Activated gamma-delta T cell treated with Interleukin-2 at 50 U/mL for 16 hours (primary cell): ENCODE data around the gene PSME4.
"Not testable (repeated sequence)": the region's sequence is repeated elsewhere in the genome, so short reads cannot be mapped to it uniquely, and the experiment has no call there.

Source experiments
- DNase-seq: peaks from one replicate; pipeline ENCODE4 v3.0.0-alpha.2; 2020

PSME4 gene

DNA sequence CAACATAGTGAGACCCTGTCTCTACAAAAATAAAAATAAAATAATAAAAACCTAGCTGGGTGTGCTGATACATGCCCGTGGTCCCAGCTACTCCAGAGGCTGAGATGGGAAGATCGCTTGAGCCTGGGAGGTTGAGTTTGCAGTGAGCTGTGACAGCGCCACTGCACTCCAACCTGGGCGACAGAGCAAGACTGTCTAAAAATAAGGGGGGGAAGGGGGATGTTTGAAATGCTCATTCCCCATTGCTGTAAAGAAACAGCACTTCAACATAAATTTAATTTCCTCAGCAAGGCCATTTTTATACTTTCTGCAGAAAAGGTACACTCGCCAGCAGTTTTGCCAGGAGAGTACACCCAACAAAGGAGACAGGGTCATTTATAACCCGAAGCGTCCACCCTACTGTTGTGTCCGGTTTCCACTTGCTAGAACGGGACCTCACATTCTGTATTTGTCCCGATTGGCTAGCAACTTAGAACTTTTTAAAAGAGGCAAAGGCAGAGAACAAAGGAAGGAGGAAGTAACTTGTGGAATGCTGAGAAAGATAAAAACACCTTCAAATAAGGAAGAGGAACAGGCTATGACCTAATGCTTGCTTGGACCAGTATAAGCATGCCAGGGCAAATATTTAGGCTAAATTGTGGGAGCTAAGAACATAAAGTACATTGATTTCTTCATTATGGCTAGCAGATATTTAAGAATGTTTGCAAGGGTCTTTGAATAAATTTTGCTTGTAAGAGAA is 9.1 kb downstream of the PSME4 start:
- not testable (repeated sequence) for DNase-seq

DNA sequence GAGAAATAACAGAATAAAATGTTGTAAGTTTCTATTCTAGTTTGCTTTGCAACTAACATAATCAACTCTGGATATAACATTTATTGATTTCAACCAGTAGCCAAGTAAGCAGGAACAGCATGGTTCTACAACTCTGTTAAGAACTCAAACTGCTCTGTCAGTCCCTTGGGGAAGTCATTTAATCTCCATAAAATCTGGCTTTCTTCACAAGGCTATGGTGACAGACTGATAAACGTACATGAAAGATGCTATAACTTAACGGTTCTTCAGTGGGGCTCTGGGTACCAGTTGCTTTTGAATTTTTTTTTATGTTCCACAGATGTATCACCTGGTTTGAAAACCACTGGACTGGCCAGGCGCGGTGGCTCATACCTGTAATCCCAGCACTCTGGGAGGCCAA is 10.3 kb downstream of the PSME4 start:
- no peak for DNase-seq

DNA sequence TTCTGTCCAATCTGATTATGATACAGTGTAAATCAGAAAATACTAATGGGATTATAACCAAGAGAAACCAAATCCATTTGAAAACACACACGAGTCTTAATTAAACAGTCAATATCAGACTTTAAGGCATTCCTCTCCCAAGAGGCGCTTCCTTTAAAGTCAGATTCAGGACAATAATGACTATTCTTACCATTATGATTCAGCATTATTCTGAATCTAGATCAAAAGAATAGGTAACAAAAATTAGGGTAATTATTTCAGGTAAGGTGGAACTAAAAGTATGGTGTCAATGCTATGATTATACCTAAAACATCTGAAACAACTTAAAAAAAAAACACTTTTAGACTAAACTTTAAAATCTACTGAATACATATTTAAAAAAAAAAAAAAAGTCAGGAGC is 12.3 kb downstream of the PSME4 start:
- no peak for DNase-seq

DNA sequence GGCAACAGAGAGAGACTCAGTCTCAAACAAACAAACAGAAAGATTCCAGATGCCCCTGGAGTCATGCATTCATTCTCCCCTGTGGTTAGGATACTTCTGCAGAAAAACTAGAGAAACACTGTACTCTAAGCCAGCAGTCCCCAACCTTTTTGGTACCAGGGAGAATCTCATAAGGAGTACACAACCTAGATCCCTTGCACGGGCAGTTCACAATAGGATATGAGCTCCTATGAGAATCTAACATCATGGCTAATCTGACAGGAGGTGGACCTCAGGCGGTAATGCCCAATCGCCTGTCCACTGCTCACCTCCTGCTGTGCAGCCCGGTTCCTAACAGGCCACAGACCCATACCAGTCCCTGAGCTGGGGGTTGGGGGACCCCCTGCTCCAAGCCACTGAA is 18.3 kb downstream of the PSME4 start:
- DNase-seq, result no peak

DNA sequence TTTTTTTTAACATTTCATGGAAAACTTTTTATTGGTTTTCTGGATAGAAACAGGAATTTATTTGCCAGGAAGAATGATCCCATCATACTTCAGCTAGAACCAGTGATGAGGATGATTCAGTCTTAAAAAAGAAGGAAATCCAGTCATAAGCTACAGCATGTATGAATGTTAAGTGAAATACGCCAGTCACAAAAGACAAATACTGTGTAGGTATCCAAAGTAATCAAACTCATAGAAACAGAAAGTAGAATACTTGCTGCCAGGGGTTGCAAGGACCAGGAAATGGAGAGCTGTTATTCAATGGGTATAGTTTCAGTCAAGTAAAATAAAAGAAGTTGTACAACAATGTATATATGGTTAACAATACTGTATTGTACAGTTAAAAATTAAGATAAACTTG is 21.3 kb downstream of the PSME4 start:
- no peak for DNase-seq

DNA sequence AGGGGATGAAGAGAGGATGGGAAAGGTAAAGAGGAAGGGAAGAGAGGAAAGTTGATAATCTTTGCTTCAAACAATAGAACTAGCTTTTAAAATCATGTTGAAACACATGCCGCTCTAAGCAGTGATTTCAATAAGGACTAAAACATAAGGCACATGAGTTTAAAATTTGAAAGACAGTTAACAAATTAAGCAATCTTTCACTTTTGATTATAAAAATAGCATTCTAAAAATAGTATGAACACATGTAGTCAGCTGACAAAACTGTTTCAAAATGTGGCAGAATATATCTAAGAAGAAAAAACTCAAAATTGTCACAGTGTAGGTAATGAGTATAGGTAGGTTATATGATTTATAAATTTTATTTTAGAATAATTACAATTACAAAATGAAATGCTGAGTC is 25.3 kb downstream of the PSME4 start:
- DNase-seq, result no peak

DNA sequence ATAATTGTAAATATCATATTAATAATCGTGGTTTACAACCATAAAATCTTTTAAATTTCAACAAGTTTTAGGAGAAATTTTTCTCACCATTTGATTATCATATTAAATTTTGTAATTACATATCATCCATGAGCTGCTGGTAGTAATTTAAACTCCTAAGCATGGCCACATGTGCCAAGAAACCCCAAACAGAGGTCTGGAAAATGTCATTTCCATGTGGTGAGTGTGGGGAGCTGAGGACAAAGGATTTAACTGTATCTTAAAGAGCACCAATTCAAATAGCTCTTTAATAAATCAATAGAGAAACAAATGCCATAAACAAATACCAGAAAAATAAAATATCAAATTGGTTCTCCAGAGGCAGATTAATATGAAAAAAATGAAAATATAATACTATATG is 26.3 kb downstream of the PSME4 start:
- no peak for DNase-seq

DNA sequence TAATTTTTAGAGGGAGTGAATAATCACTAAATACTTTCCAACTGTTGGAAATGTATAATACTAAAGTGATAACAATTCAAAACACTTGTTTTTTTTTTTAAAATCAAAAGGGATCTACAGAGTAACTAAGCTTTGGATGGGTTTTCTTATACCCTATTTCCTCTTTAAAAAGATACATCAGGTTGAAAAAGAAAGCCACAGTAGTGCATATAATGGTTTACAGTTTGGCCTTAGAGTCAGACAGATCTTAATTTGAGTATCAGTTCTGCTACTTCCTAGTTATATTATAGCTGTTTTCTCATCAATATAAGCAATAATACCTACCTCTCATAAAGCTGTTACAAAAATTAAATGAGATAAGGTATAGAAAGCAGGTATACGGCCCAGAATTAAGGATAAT is 28.5 kb downstream of the PSME4 start:
- DNase-seq, result no peak

DNA sequence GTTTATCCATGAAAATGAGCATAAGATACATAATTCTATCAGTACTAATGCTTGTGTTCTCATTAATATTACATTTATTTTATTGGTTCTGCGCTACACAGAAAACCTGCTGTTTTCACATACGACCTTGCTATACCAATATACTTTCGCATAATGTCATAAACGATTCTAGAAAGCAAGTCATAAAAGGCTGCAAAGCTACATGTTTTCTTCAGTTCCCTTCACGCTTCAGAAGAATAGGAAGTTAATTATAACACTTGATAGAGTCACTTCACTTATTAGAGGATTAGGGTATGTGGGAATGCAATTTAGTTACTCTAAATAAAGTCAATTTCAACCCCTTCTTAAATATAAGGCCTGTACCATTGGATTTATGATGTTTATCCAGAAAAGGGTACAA is 29.0 kb downstream of the PSME4 start:
- DNase-seq, result no peak

DNA sequence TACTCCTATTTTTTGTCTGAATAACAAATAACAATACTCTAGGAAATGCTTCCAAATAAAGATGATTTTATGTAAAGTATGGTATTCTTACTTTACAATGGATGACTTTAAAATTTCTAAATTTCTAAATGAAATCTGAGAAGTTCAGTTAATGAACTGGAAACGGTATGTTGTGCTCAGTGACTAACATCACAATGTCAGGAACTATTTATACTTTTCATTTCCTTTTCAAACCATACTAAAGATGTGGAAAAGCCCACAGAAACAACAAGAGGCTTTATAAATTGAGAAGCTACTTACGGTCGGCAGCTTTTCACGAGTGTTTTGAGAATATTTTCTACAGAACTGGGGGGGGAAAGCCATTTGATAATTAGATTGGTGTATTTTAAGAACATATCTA is 31.1 kb downstream of the PSME4 start:
- no peak for DNase-seq

DNA sequence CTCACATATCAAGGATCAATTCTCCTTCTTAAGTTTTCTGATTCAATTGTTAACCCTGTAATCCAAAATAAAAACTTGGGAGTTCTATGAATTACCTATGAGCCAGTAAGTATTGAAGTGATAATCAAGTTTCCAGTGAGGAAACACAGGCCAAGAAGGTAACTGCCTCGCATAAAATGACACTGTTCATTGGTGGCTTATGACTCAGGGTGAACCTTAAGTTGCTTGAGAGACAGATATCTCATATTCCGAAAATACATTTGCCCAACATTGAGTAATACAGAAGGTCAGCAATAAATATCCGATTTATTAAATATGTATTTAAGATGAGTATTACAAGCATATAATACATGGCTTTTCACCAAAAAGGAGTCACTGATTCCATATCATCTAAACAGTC is 31.9 kb downstream of the PSME4 start:
- DNase-seq, result no peak

DNA sequence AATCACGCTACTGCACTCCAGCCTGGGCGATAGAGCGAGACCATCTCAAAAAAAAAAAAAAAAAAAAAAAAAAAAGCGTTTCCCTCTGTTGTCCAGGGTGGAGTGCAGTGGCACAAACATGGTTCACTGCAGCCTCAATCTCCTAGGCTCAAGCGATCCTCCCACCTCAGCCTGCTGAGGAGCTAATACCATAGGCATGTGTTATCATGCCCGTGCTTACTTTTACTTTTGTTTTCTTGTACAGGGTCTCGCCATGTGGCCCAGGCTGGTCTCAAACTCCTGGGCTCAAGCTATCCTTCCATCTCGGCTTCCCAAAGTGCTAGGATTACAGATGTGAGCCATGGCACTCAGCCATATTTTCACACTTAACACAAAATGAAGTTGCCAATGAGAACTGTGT is 37.5 kb downstream of the PSME4 start:
- DNase-seq, result no peak

DNA sequence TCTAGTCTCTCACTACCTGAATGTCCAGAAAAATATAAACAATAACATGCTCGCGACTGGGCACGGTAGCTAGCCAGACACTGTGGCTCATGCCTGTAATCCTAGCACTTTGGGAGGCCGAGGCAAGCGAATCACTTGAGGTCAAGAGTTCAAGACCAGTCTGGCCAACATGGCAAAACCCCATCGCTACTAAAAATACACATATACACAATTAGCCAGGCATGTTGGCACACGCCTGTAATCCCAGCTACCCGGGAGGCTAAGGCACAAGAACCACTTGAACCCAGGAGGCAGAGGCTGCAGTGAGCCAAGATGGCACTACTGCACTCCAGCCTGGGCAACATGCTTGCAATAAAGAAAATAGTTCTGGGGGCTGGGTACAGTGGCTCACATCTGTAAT is 44.5 kb downstream of the PSME4 start:
- DNase-seq, result not testable (repeated sequence)

DNA sequence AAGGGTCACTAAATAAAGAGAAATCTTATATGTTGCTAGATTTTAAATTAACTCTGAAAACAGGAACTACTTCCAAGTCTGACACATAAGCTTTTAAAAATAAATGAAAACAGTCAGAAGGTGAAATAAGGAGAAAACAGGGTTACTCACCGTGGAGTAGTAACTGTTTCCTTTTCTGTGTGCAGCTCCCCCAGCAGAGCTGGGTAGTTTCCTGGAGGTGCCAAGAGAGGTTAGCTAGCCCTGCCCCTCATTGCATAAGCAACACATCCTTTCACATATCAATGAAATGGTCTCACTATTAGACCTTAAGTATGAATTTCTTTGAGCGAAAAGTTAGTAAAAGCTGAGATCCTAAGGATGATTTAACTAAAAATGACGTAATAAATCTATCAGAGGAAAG is 57.1 kb downstream of the PSME4 start:
- no peak for DNase-seq

DNA sequence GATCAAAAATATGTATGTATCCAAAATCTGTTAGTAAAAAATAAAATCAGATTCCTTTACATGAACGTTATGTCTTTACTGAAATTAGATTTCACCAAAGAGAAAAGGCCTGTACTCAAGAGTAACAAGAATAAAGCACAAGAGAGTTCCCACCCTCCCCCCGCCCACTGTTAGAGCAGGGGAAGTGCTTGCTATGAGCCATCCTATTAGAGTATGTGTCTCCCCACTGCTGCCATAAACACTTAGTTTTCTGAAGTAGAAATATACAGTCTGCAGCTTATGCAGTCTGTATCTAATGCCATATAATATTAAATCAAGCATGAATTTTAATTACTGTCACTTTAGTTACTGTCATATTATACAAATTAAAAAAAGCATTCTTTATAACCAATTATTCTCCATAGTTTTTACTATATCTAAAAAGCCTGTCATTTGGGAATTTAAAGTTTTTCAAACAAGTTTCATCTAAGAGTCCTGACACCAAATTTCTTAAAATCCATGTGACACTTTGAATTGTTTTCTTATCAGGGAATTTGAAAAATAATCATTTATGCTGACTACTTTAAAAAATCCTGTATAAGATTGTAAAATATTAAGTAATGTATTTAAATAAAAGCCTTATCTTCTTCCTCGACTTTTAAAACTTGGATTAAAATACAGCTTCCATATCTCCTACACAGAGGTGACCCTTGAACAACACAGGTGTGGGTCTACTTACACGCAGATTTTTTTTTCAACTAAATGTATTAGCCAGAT is 59.2 kb downstream of the PSME4 start:
- DNase-seq, result no peak

DNA sequence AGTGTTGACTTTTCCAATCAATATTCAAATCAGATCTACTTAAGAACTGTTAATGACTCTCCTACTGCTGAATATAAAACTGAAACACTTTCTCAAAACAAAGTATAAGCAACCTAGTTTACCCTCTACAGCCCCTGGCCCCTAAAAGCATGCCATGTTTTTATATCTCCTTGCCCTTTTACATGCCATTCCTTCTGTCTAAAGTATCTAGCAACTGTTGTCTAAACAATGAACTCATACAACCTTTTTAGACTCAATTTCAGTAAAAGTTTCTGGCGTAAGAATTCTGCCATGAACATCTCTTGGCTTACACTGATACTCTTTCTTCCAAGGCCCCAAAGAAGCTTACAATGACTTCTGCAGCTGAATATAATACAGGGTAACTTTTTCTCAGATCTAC is 63.2 kb downstream of the PSME4 start:
- DNase-seq, result no peak

DNA sequence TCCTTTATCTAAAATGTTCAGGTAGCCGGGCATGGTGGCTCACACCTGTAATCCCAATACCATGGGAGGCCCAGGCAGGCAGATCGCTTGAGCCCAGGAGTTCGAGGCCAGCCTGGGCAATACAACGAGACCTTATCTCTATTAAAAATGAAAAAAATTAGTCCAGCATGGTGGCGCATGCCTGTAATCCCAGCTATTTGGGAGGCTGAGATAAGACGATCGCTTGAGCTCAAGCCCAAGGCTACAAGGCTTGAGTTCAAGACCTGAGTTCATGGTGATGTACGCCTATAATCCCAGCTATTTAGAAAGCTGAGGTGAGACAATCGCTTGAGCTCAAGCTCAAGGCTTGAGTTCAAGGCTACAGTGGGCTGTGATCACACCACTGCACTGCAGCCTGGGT is 65.4 kb downstream of the PSME4 start:
- DNase-seq, result no peak

DNA sequence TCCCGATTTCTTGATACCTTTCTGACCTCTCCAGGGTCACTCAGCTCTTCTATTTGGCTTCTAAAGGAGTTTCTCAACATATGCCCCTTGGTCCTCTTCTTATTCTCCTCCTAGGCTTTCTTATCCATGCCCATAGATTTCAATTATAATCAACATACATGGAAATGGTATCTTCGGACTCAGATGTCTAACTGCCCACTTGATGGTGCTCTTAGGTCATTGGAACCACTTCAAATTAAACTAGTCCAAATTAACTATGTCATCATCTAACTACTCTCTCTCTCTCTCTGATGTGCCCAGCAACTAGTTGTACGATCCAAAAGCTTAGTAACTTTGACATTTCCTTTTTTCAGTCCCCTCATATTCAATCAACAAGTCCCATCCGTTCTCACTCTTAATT is 67.8 kb downstream of the PSME4 start:
- no peak for DNase-seq

DNA sequence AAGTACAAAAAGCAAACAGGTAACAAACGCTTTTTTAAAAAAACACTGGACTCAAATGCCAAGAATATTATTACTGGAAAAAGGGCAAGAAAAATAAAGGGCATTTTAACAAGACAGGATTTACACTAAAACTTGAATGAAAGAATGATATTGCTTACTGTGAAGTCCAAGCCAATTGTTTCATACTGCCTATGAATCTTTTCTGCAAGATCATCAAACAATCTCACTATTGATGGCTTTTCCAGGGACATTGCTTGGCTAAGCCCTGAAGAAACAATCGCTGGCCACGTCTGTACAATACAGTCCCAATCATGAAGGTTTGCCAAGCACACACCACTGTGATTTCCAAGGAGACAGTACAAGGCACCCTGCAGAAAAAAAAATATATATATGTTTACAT is 69.6 kb downstream of the PSME4 start:
- no peak for DNase-seq

DNA sequence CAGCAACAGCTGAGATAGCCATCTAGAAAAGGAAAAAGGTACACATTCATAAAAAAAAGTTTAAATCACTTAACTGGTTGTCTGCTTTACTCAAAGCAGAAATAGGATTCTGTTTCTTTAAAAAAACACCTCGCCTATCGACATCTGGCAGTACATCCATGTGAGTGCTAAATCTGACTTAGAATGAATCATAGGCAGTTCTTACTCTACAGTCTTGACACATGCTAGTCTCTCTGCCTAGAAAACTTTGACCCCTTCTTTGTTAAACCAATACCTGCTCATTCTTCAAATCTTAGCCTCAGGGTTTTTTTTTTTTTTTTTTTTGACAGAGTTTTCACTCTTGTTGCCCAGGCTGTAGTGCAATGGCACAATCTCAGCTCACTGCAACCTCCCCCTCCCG is 73.9 kb downstream of the PSME4 start:
- no peak for DNase-seq

DNA sequence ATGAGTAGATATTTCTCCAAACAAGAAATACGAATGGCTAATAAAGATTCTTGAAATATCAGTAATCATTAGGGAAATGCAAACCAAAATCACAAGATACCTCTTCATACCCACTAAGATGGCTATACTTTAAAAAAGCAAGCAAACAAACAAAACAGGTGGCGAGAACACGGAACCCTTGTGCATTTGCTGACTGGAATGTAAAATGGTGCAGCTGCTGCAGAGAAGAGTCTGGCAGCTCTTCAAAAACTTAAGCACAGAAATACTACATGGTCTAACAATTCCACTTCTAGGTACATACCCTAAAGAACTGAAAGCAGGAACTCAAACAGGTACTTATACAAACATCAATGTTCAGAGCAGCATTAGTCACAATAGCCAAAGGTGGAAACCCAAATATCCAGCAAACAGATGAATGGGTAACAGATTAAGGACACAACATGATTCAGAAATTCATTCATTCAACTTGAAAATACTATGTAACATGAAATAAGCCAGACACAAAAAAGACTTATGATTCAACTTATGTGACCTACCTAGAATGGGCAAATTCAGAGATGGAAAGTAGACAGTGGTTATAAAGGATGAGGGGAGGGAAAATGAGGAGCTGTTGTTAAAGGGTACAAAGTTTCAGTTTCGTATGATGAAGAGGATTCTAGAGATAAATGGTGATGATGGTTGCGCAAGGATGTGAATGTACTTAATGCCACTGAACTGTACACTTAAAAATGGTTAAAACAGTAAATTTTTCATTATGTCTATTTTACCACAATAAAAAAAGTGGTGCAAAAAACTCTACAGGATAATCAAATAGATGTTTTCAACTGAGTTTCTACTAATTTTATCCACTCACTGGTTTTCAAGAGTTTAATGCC is 84.2 kb downstream of the PSME4 start:
- no peak for DNase-seq

DNA sequence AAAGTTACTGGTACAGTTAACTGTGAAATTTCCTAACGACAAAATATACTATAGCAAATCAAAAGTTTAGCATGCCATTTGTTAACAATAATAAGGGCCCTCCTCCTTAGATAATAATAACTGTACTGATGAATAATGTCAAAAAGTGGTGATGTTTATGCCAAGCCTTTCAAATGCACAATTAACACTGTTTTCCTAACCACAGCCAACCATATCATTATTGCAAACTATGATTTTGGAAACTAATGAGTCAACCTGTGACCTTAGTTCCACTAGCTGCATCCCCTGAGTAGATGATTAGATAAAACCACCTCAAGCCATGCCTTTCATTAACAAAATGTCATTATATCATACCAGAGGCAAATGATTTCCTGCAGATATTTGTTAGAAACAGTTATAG is 85.9 kb downstream of the PSME4 start:
- no peak for DNase-seq

DNA sequence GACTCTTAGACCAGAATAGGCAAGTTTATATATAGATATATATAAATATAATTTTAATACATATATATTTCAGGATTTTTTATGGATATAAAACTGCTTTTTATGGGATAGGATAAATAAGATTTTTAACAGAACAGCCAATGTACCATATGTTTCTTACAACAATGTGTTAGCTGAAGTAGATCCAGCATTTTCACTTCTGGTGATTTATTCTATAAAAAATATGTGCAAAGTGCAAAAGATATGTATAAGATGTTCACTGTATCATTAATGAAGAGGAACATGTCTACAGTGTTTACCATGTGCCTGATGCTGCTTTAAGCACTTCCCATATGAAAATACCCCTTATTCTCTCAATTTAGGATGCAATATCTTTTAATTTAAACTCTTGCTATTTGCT is 88.8 kb downstream of the PSME4 start:
- no peak for DNase-seq

DNA sequence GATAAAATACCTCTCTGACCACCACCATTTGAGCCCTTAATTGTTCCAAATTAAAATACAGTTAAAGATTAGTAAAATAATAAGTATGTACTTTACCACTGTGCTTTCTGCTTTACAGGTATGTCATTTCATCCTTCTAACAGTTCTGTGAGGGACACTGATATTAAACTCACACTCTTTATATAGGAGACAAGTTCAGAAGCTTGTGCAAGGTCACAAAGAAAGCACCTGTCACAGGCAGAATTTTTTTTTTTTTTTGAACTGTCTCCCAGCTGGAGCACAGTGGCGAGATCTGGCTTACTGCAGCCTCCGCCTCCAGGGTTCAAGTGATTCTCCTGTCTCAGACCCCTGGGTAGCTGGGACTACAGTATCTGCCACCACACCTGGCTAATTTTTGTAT is 89.4 kb downstream of the PSME4 start:
- no peak for DNase-seq
